Sciatic nerve (tissue), 2 donors: Measurements from ENCODE around the gene TBC1D3I. TPM values are rescaled to one million over a fixed set of nuclear protein-coding genes. Genes with fewer than 3 reads are reported as not detected.
"Not testable (repeated sequence)": the region's sequence is repeated elsewhere in the genome, so short reads cannot be mapped to it uniquely, and the experiment has no call there.

Experiments used
- ATAC-seq: fragments of 200-7000 bp; cut with Tn5 transposase; one replicate; pipeline ENCODE4 v1.9.1; 2020; ENCODE audit warnings: mild to moderate bottlenecking, moderate library complexity
- DNase-seq: peaks from one replicate; pipeline ENCODE4 v3.0.0-alpha.2; 2020; ENCODE audit warnings: low spot score
- intact Hi-C: fragments of 100-400 bp; cut with DNase I; formaldehyde crosslinking; loops from one replicate; pipeline ENCODE4 v1.14.2; 2022
- total RNA-seq: library from RNA; stranded (reverse); fragmentation: NEBNext Ultra II Directional; extraction: Animal tissue kit (Norgen Biotek cat#: 25700); gene quantifications from one replicate; pipeline ENCODE4 v1.2.1, GENCODE V29; 2021
- donor health status: DM: no; HTN: no; CAD: no.
- donor health status: DM: no; HTN: no; CAD: no.

Gene TBC1D3I
- total RNA-seq, 1 donor from 2014 or later, result 0.36 TPM

DNA sequence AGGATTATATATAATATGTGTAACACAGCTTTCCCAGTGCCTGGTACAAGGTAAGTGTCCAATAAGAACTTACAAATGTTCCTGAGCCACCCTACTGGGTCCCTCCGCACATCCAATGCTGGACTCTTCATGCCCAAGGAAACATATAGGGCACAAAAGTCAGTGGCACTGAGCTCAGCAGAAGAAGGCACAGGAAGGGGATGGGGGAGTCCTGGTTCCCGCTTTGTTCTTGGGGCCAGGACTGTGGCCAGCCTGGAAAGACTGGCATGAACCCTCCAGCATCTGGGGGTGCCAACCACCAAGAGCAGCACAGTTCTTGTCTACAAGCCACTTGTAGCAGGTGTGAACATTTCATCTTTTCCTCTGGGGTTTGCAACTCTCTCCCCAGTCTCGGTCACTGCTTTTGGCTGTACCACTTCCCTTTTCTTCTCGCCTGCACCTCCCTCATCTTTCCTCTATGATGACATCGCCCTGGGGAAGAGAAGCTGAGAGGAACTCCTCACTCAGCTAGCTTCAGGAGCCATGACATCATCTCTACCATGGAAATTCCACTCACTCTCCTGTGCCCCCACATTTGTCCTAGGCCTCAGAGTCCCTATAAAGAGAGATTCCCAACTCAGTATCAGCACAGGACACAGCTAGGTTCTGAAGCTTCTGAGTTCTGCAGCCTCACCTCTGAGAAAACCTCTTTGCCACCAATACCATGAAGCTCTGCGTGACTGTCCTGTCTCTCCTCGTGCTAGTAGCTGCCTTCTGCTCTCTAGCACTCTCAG, 53.7 kb downstream of the TBC1D3I start, which contains the start of gene CCL4L2:
TSS of gene CCL4L2 (plus strand) at position 625 of the 773 bp plus-strand sequence.
- intact Hi-C loops, DNase-seq: not testable (repeated sequence)
- peak; percentile 78 for ATAC-seq

DNA sequence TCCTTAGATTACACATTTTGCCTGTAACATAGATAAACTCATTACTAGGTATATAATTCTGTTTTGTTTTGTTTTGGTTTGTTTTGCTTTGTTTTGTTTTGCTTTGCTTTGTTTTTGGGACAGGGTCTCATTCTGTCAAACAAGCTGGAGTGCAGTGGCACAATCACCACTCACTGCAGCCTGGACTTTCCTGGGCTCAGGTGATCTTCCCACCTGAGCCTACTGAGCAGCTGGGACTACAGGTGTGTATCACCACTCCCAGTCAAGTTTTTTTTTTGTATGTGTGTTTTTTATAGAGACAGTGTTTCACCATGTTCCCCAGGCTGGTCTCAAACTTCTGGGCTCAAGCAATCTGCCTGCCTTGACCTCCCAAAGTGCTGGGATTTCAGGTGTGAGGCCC, 54.8 kb downstream of the TBC1D3I start:
- ATAC-seq (no peak), DNase-seq (no peak)
- intact Hi-C loops, result no loop called here

DNA sequence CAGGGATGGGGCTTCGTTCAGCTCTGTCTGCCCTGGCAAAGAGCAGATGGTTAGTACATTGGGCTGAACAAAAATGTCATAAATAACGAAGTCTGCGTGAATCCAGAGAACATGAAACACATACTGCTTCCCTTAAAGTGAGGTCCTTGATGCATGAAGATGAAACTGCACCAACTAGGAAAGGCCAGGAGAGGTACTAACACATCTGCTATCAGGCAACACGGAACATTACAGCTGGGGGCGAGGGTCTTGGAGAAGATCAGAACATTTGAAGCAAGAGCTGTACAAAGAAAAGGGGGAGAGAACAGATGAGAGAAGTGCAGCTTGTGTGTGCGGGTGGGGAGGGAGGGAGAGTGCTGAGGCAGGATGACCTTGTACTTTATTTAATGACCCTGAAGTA, 57.0 kb downstream of the TBC1D3I start:
- ATAC-seq, DNase-seq, intact Hi-C loops: not testable (repeated sequence)

DNA sequence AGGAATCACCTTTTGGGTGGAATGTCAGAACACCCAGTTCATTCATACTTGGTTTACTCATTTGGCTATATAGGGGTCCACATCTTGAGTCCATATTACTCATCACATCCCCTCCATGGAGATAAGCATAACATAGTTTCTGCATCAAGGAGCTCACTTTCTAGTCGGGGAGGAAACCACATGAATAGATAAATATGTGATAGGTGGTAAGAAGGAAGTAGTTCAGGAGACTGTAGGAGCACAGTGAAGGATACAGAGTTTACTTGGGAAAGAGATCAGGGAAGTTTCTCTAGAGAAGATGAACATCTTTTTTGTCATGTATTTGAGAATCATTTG, 57.9 kb downstream of the TBC1D3I start:
- ATAC-seq, intact Hi-C loops, DNase-seq: not testable (repeated sequence)

DNA sequence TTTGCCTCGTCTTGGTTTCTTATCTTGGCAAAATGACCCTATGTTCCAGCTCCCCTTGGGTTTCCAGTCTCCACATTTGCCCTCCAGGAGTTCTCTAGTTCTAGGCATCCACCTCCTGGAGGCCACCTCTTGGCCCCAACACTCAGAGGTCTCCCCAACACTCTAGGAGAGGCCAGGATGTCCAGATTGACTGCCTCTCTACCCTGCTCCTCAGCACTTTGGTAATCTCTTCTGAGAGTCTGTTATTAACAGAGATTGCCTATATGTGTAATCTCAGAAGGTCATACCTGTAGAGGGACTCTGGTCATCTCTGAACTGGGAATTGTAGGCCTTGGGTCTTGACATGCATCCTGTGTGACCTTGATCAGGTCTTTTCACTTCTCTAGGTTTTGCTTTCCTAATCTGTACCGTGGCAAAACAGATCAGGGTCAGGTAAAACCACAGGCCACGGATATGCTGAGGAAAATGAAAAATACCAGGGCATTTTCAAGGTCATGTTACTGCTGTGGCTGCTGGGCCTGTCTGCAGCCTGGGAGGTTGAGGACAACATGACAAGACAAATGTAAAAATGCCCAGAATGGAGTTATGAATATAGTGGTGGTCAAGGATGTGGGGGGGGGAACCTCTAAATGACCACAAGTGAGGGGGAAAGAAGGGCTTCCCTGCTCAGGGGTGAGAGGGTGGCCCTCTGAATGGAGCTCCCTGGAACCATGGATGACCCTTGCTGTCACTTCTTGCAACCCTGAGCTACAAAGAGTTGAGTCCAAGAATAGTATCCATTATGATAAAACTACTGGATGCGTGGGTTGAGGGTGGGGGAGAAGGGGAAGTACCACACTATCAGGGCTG, 58.5 kb downstream of the TBC1D3I start:
- ATAC-seq, result no peak
- DNase-seq, result no peak
- intact Hi-C loops, result no loop called here

DNA sequence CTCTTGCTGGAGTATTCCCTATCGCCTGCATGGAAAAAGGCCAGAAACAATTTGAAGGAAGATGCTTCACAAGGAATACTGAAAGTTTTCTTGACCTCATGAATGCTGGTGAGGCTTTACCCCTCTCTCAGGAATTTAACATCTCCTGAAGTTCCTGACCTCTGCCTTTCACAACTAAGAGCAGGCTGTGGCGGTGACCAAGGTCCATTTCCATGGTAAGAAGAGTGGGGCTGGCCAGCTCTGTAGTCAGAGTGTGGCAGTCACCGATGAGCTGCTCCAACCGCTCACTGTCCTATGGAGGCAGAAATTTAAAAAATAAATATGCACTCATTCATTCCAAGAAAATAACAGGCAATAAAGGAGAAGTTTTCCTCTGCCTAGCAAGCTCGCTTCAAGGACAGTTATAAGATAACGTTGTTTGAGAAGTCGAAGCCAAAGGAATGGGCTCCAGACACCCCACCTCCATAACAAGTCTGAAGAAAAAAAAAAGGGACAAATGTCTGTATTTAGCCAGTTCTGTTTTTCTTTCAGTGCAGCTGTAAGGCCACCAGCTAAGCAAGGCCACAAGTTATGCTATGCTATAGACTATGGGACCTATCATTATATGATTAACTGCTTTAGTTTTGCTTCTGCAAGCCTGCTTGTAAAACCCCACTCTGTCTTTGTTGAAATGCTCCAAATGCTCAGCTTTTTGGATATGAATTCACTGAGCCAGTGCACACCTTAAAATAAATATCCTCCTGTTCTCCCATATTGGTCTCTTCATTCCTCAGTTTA, 59.5 kb downstream of the TBC1D3I start:
- DNase-seq (no peak), ATAC-seq (no peak)
- intact Hi-C loops, result no loop called here

Other genes starting within 250 kb of the TBC1D3I start
- gene CCL23, start 246.6 kb downstream of the TBC1D3I start, total RNA-seq, result 1.0 TPM
- gene CCL18, start 200.3 kb downstream of the TBC1D3I start, total RNA-seq, result 58.8 TPM
- gene CCL3, start 174.4 kb downstream of the TBC1D3I start, total RNA-seq, result 39.9 TPM
- 39.5 TPM for gene CCL4, start 160.7 kb downstream of the TBC1D3I start, total RNA-seq
- 8.9 TPM for gene TBC1D3B, start 87.9 kb downstream of the TBC1D3I start, total RNA-seq
- 12.4 TPM for gene CCL3L1, start 67.8 kb downstream of the TBC1D3I start, total RNA-seq
- gene CCL4L2, start 53.5 kb downstream of the TBC1D3I start, total RNA-seq, result 22.1 TPM
- not detected for gene TBC1D3G, start 59.3 kb upstream of the TBC1D3I start, total RNA-seq
- not detected for gene TBC1D3H, start 123.9 kb upstream of the TBC1D3I start, total RNA-seq
- gene ZNHIT3, start 222.1 kb upstream of the TBC1D3I start, total RNA-seq, result 28.6 TPM